ENCODE data around the gene CABYR.

Gene CABYR

GRCh38 chr18:24114924-24115549 is 23.8 kb upstream of the CABYR start:
- Histone ChIP-seq H4K20me1 (ENCODE audit: low read depth, low read length) (no peaks in the 10 kb centered on the region), H3K9me2 (replicated peaks; ENCODE audit: insufficient read depth, low read length) (no peaks in the 10 kb centered on the region), H3K9me3 (ENCODE audit: insufficient read depth, low read length) (no peaks in the 10 kb centered on the region), H3K9ac (ENCODE audit: low read length) (no peak overlapping the region), H3K27me3 (ENCODE audit: low read length) (no peaks in the 10 kb centered on the region), H3K27ac (ENCODE audit: low read depth, low read length) (no peak overlapping the region), H3F3A (ENCODE audit: insufficient read depth) (no peaks in the 10 kb centered on the region), H3K4me3 (ENCODE audit: insufficient read depth, low read length, poor library complexity, severe bottlenecking) (no peak overlapping the region), H3K79me2 (ENCODE audit: insufficient read depth, low read length) (no peaks in the 10 kb centered on the region), H2AFZ (ENCODE audit: low read depth, low read length, severe bottlenecking) (no peak overlapping the region), H3K4me2 (ENCODE audit: low read depth, low read length, poor library complexity, severe bottlenecking) (no peak overlapping the region), H3K36me3 (ENCODE audit: low read length) (no peaks in the 10 kb centered on the region)
- TF ChIP-seq, protein P1, sequence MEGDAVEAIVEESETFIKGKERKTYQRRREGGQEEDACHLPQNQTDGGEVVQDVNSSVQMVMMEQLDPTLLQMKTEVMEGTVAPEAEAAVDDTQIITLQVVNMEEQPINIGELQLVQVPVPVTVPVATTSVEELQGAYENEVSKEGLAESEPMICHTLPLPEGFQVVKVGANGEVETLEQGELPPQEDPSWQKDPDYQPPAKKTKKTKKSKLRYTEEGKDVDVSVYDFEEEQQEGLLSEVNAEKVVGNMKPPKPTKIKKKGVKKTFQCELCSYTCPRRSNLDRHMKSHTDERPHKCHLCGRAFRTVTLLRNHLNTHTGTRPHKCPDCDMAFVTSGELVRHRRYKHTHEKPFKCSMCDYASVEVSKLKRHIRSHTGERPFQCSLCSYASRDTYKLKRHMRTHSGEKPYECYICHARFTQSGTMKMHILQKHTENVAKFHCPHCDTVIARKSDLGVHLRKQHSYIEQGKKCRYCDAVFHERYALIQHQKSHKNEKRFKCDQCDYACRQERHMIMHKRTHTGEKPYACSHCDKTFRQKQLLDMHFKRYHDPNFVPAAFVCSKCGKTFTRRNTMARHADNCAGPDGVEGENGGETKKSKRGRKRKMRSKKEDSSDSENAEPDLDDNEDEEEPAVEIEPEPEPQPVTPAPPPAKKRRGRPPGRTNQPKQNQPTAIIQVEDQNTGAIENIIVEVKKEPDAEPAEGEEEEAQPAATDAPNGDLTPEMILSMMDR (IDR thresholded peaks at IDR 0.05; ENCODE audit: insufficient read depth, low read length, poor library complexity, severe bottlenecking): no peak
- TF ChIP-seq EZH2phosphoT487 (conservative IDR thresholded peaks at IDR 0.05; ENCODE audit: low read length): no peak

DNA sequence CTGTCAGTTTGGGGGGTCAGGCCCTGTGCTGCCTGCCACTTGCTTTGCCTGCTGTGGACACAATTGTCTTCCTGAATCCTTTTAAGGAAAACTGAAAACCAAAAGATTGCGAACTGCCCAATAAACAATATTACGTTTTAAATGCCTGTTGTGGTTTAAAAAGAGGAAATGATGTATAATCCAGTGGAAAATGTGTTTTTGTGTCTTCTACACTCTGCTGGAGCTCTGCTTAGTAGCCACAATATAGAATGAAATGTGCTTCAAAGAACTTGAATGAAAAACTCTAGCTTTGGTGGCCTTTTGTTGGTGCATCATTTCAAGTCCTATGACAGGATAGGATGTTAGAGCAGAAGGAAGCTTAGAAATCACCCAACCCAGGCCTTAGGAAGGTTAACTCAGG is 23.2 kb upstream of the CABYR start:
- Histone ChIP-seq H2AFZ (ENCODE audit: low read depth, low read length, severe bottlenecking) (no peak overlapping the region), H3K79me2 (ENCODE audit: insufficient read depth, low read length) (no peaks in the 10 kb centered on the region), H3K9ac (ENCODE audit: low read length) (no peak overlapping the region), H3K4me2 (ENCODE audit: low read depth, low read length, poor library complexity, severe bottlenecking) (no peak overlapping the region), H3K27ac (ENCODE audit: low read depth, low read length) (no peak overlapping the region), H3K27me3 (ENCODE audit: low read length) (no peaks in the 10 kb centered on the region), H3F3A (ENCODE audit: insufficient read depth) (no peaks in the 10 kb centered on the region), H3K36me3 (ENCODE audit: low read length) (no peaks in the 10 kb centered on the region), H4K20me1 (ENCODE audit: low read depth, low read length) (no peaks in the 10 kb centered on the region), H3K9me3 (ENCODE audit: insufficient read depth, low read length) (no peaks in the 10 kb centered on the region), H3K4me3 (ENCODE audit: insufficient read depth, low read length, poor library complexity, severe bottlenecking) (no peak overlapping the region), H3K9me2 (replicated peaks; ENCODE audit: insufficient read depth, low read length) (no peaks in the 10 kb centered on the region)
- TF ChIP-seq, protein P1 (IDR thresholded peaks at IDR 0.05; ENCODE audit: insufficient read depth, low read length, poor library complexity, severe bottlenecking): no peak
- no peak for TF ChIP-seq EZH2phosphoT487 (conservative IDR thresholded peaks at IDR 0.05; ENCODE audit: low read length)

GRCh38 chr18:24118750-24119577 is 19.9 kb upstream of the CABYR start:
- Histone ChIP-seq H3K4me3 (ENCODE audit: insufficient read depth, low read length, poor library complexity, severe bottlenecking) (no peak overlapping the region), H3K36me3 (ENCODE audit: low read length) (no peaks in the 10 kb centered on the region), H3K79me2 (ENCODE audit: insufficient read depth, low read length) (no peaks in the 10 kb centered on the region), H3K27ac (ENCODE audit: low read depth, low read length) (no peak overlapping the region), H3K9me2 (replicated peaks; ENCODE audit: insufficient read depth, low read length) (no peaks in the 10 kb centered on the region), H3K4me2 (ENCODE audit: low read depth, low read length, poor library complexity, severe bottlenecking) (no peak overlapping the region), H3K27me3 (ENCODE audit: low read length) (no peaks in the 10 kb centered on the region), H3K9me3 (ENCODE audit: insufficient read depth, low read length) (no peaks in the 10 kb centered on the region), H2AFZ (ENCODE audit: low read depth, low read length, severe bottlenecking) (no peak overlapping the region), H3K9ac (ENCODE audit: low read length) (no peak overlapping the region), H3F3A (ENCODE audit: insufficient read depth) (no peaks in the 10 kb centered on the region), H4K20me1 (ENCODE audit: low read depth, low read length) (no peaks in the 10 kb centered on the region)
- TF ChIP-seq, protein P1 (IDR thresholded peaks at IDR 0.05; ENCODE audit: insufficient read depth, low read length, poor library complexity, severe bottlenecking): peak; percentile 94
- no peak for TF ChIP-seq EZH2phosphoT487 (conservative IDR thresholded peaks at IDR 0.05; ENCODE audit: low read length)

Measured in SU-DHL-6 (cell line).